Trophoblast cell (in vitro differentiated cells and primary cell): ENCODE measurements around the gene HERC4.

Source experiments
- DNase-seq, 2 donors: peaks; one replicate each; pipeline ENCODE4 v3.0.0-alpha.2; 2016
- H2AFZ ChIP-seq: 2 replicates; pipeline ENCODE4 v1.6.1; 2013; ENCODE audit warnings: low read length, moderate library complexity, mild to moderate bottlenecking; ENCODE audit not compliant: insufficient read depth, poor library complexity
- H2AK5ac ChIP-seq: 2 replicates; pipeline ENCODE4 v1.6.1; 2013; ENCODE audit warnings: mild to moderate bottlenecking, low read length
- H2BK120ac ChIP-seq: 2 replicates; pipeline ENCODE4 v1.6.1; 2013; ENCODE audit warnings: low read length, mild to moderate bottlenecking, moderate library complexity; ENCODE audit not compliant: insufficient read depth, poor library complexity
- H2BK12ac ChIP-seq: 2 replicates; pipeline ENCODE4 v1.6.1; 2013; ENCODE audit warnings: mild to moderate bottlenecking, low read length, moderate library complexity
- H2BK5ac ChIP-seq: 2 replicates; pipeline ENCODE4 v1.6.1; 2013; ENCODE audit warnings: low read length, low read depth, moderate library complexity, mild to moderate bottlenecking; ENCODE audit not compliant: poor library complexity
- H3K14ac ChIP-seq: 2 replicates; pipeline ENCODE4 v1.6.1; 2013; ENCODE audit warnings: mild to moderate bottlenecking, low read length
- H3K18ac ChIP-seq: 2 replicates; pipeline ENCODE4 v1.6.1; 2013; ENCODE audit warnings: mild to moderate bottlenecking, low read length
- H3K23ac ChIP-seq: 2 replicates; pipeline ENCODE4 v1.6.1; 2013; ENCODE audit warnings: low read length
- H3K27ac ChIP-seq: 2 replicates; pipeline ENCODE4 v1.5.1; 2013; ENCODE audit warnings: low read depth, mild to moderate bottlenecking, inconsistent platforms, low read length, moderate library complexity
- H3K27me3 ChIP-seq: 2 replicates; pipeline ENCODE4 v1.6.1; 2013; ENCODE audit warnings: inconsistent platforms, mild to moderate bottlenecking, low read length, moderate library complexity; ENCODE audit not compliant: insufficient read depth
- H3K36me3 ChIP-seq, 2 experiments: 1 replicate in 1 of 2; 2 replicates in 1 of 2; pipeline ENCODE4 v1.6.1; 2013; ENCODE audit warnings: low read length in 2 of 2, mild to moderate bottlenecking in 2 of 2, moderate library complexity in 1 of 2; ENCODE audit not compliant: insufficient read depth in 2 of 2, control insufficient read depth in 1 of 2
- H3K4ac ChIP-seq: 2 replicates; pipeline ENCODE4 v1.6.1; 2013; ENCODE audit warnings: low read depth, mild to moderate bottlenecking, low read length, moderate library complexity
- H3K4me1 ChIP-seq, 2 experiments: 1 replicate in 1 of 2; 2 replicates in 1 of 2; pipeline ENCODE4 v1.6.1; 2013; ENCODE audit warnings: low read length in 2 of 2, mild to moderate bottlenecking in 2 of 2, moderate library complexity in 1 of 2; ENCODE audit not compliant: insufficient read depth in 2 of 2, control insufficient read depth in 1 of 2
- H3K4me2 ChIP-seq: 2 replicates; pipeline ENCODE4 v1.6.1; 2013; ENCODE audit warnings: inconsistent platforms, mild to moderate bottlenecking, low read length, moderate library complexity
- H3K4me3 ChIP-seq: 2 replicates; pipeline ENCODE4 v1.5.1; 2013; ENCODE audit warnings: mild to moderate bottlenecking, low read depth, low read length, inconsistent platforms
- H3K79me1 ChIP-seq: one replicate; pipeline ENCODE4 v1.6.1; 2013; ENCODE audit warnings: low read length
- H3K79me2 ChIP-seq: 2 replicates; pipeline ENCODE4 v1.6.1; 2013; ENCODE audit warnings: low read length, mild to moderate bottlenecking; ENCODE audit not compliant: control insufficient read depth, insufficient read depth, poor library complexity
- H3K9ac ChIP-seq: 2 replicates; pipeline ENCODE4 v1.6.1; 2013; ENCODE audit warnings: mild to moderate bottlenecking, low read length
- H3K9me3 ChIP-seq: 2 replicates; pipeline ENCODE4 v1.6.1; 2013; ENCODE audit warnings: low read depth, mild to moderate bottlenecking, control low read depth, inconsistent platforms, low read length; ENCODE audit not compliant: insufficient read depth
- H4K12ac ChIP-seq: 2 replicates; pipeline ENCODE4 v1.6.1; 2013; ENCODE audit warnings: low read depth, mild to moderate bottlenecking, low read length, moderate library complexity
- H4K8ac ChIP-seq: 2 replicates; pipeline ENCODE4 v1.6.1; 2013; ENCODE audit warnings: low read depth, mild to moderate bottlenecking, low read length, moderate library complexity
- H4K91ac ChIP-seq: one replicate; pipeline ENCODE4 v1.6.1; 2013; ENCODE audit warnings: low read depth, mild to moderate bottlenecking, low read length, moderate library complexity
- WGBS: extraction: QIAGEN DNeasy Blood & Tissue Kit; methylation state at CpG from one replicate; pipeline ENCODE4 v1.1.7; 2013; ENCODE audit warnings: missing lambda C conversion rate; ENCODE audit not compliant: insufficient read length, insufficient coverage; ENCODE audit errors: extremely low coverage; 5-methylcytosine and 5-hydroxymethylcytosine counted together

The HERC4 gene

DNA sequence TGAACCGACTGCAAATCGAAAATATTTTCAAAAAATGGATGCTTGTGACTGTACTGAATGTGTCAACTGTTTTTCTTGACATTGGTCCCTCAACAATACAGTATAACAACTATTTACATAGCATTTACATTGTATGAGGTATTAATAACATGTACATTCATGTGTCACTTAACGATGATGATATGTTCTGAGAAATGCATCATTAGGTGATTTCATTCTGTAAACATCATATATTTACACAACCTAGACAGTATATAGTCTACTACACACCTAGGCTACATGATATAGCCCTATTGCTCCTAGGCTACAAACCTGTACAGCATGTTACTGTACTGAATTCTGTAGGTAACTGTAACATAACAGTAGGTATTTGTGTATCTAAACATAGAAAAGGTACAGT is 150.9 kb downstream of the HERC4 start:
- Histone ChIP-seq H4K8ac (no peak overlapping the region), H2AK5ac (no peak overlapping the region), H3K4ac (no peak overlapping the region), H3K27ac (no peak overlapping the region), H3K14ac (no peak overlapping the region), H3K27me3 (no peaks in the 10 kb centered on the region), H2AFZ (no peak overlapping the region), H3K9ac (no peak overlapping the region), H4K91ac (no peak overlapping the region), H3K4me1 (no peaks in the 10 kb centered on the region), H3K4me2 (no peak overlapping the region), H3K4me3 (no peak overlapping the region), H3K9me3 (no peaks in the 10 kb centered on the region), H4K12ac (no peak overlapping the region), H3K23ac (no peak overlapping the region), H3K36me3 (peaks cover 3 to 4% of the 10 kb centered on the region in 2 experiments), H2BK120ac (no peak overlapping the region), H2BK5ac (no peak overlapping the region), H3K79me2 (no peaks in the 10 kb centered on the region), H3K18ac (no peak overlapping the region), H3K79me1 (no peaks in the 10 kb centered on the region), H2BK12ac (no peak overlapping the region)
- no CpG with 5 or more reads among the region's 3 CpGs for WGBS
- no peak for DNase-seq

DNA sequence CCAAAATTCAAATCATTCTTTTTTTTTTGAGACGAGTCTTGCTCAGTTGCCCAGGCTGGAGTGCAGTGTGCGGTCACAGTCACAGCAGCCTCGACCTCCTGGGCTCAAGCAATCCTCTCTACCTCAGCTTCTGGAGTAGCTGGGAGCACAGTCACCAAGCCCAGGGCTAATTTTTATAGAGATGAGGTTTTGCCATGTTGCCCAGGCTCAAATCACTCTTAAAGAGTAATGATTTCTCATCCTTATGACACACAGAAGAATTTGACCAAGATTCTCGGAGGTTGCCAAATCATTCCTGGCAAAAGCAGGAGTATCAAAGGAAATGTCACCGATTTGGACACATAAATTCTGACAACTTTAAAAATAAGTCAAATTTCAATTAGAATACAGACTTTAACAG is 151.5 kb downstream of the HERC4 start:
- Histone ChIP-seq H3K14ac (no peak overlapping the region), H3K23ac (no peak overlapping the region), H2BK120ac (no peak overlapping the region), H3K18ac (no peak overlapping the region), H3K4me1 (no peaks in the 10 kb centered on the region), H3K27ac (no peak overlapping the region), H3K36me3 (peaks cover 3 to 7% of the 10 kb centered on the region in 2 experiments), H3K4me3 (no peak overlapping the region), H4K12ac (no peak overlapping the region), H3K9me3 (no peaks in the 10 kb centered on the region), H2AFZ (no peak overlapping the region), H2BK5ac (no peak overlapping the region), H3K4ac (no peak overlapping the region), H3K27me3 (no peaks in the 10 kb centered on the region), H4K91ac (no peak overlapping the region), H2BK12ac (no peak overlapping the region), H3K9ac (no peak overlapping the region), H3K79me1 (no peaks in the 10 kb centered on the region), H3K79me2 (no peaks in the 10 kb centered on the region), H4K8ac (no peak overlapping the region), H2AK5ac (no peak overlapping the region), H3K4me2 (no peak overlapping the region)
- no peak for DNase-seq
- no CpG with 5 or more reads among the region's 5 CpGs for WGBS

DNA sequence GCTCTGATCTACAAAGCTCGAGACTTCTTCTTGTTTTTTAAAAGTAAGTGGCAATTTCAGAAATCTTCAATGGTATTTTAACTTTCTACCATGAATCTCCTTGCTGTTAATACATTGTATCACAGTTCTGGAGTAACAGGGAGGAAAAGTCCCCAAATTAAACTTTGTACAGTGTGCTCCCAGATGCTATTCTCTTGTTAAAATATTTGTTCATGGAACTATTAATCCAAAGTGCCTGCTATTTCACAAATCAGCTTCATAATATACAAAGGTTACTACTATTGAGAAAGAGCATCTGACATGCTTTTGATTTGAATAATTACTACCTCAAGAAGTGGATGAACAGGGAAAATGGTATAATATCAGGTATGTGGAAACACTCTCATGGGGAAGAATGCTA is 154.0 kb downstream of the HERC4 start:
- H3K27ac ChIP-seq = no peak overlapping the region
- no peak overlapping the region for H3K18ac ChIP-seq
- no peak overlapping the region for H2BK12ac ChIP-seq
- H4K12ac ChIP-seq = no peak overlapping the region
- no peak overlapping the region for H3K4ac ChIP-seq
- no peaks in the 10 kb centered on the region for H3K9me3 ChIP-seq
- H2AK5ac ChIP-seq = no peak overlapping the region
- no peak overlapping the region for H3K4me2 ChIP-seq
- no peaks in the 10 kb centered on the region for H3K79me1 ChIP-seq
- H3K27me3 ChIP-seq = no peaks in the 10 kb centered on the region
- H4K91ac ChIP-seq = no peak overlapping the region
- H3K4me1 ChIP-seq = no peaks in the 10 kb centered on the region
- H3K23ac ChIP-seq = no peak overlapping the region
- H3K14ac ChIP-seq = no peak overlapping the region
- no peak for DNase-seq
- WGBS = no CpG with 5 or more reads among the region's 1 CpG
- H3K79me2 ChIP-seq = no peaks in the 10 kb centered on the region
- no peak overlapping the region for H2BK5ac ChIP-seq
- no peak overlapping the region for H2AFZ ChIP-seq
- peaks cover 2 to 8% of the 10 kb centered on the region in 2 experiments for H3K36me3 ChIP-seq
- no peak overlapping the region for H4K8ac ChIP-seq
- no peak overlapping the region for H3K9ac ChIP-seq
- H3K4me3 ChIP-seq = no peak overlapping the region
- H2BK120ac ChIP-seq = no peak overlapping the region

DNA sequence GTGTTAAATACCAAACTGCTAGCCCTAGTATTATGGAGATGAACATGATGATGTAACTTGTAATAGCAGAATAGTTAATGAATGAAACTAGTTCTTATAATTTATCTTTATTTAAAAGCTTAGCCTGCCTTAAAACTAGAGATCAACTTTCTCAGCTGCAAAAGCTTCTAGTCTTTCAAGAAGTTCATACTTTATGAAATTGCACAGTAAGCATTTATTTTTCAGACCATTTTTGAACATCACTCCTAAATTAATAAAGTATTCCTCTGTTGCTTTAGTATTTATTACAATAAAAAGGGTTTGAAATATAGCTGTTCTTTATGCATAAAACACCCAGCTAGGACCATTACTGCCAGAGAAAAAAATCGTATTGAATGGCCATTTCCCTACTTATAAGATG is 157.4 kb downstream of the HERC4 start:
- no peak overlapping the region for H3K4ac ChIP-seq
- H3K4me3 ChIP-seq = no peak overlapping the region
- no peak overlapping the region for H2AK5ac ChIP-seq
- no peak overlapping the region for H2AFZ ChIP-seq
- no peak overlapping the region for H3K4me2 ChIP-seq
- no peaks in the 10 kb centered on the region for H3K9me3 ChIP-seq
- H3K18ac ChIP-seq = no peak overlapping the region
- no peak overlapping the region for H4K12ac ChIP-seq
- no peaks in the 10 kb centered on the region for H3K4me1 ChIP-seq
- no peaks in the 10 kb centered on the region for H3K27me3 ChIP-seq
- H3K36me3 ChIP-seq = peaks cover 2 to 14% of the 10 kb centered on the region in 2 experiments
- H2BK5ac ChIP-seq = no peak overlapping the region
- no peak overlapping the region for H4K8ac ChIP-seq
- no peak overlapping the region for H3K9ac ChIP-seq
- no peak overlapping the region for H4K91ac ChIP-seq
- WGBS = no CpG with 5 or more reads among the region's 1 CpG
- no peak overlapping the region for H3K27ac ChIP-seq
- H3K79me1 ChIP-seq = no peaks in the 10 kb centered on the region
- H2BK12ac ChIP-seq = no peak overlapping the region
- no peak overlapping the region for H3K23ac ChIP-seq
- H2BK120ac ChIP-seq = no peak overlapping the region
- no peak overlapping the region for H3K14ac ChIP-seq
- H3K79me2 ChIP-seq = no peaks in the 10 kb centered on the region
- DNase-seq = no peak
